HepG2 (cell line): ENCODE measurements around the gene VEGFB. TPM values are rescaled to one million over a fixed set of nuclear protein-coding genes. Genes with fewer than 3 reads are reported as not detected.

ENCODE experiments used
- ATF7 ChIP-seq, 2 experiments: fragments of 450-650 bp in 1 of 2; sonication (generic) in 1 of 2; formaldehyde crosslinking in 1 of 2; IDR thresholded peaks; 2 replicates each; pipeline versions ENCODE4 v1.4.0 to v1.6.1; 2016 to 2020; ENCODE audit warnings: antibody characterized with exemption in 1 of 2, mild to moderate bottlenecking in 1 of 2, missing genetic modification reagents in 1 of 2
- BRCA1 ChIP-seq: sonication (generic); formaldehyde crosslinking; IDR thresholded peaks from 2 replicates; pipeline ENCODE4 v1.4.0; 2020; ENCODE audit warnings: missing genetic modification reagents
- CREM ChIP-seq, 2 experiments: sonication (generic) in 1 of 2; formaldehyde crosslinking in 1 of 2; IDR thresholded peaks; 2 replicates each; pipeline versions ENCODE4 v1.4.0 to v1.6.1; 2016 to 2020; ENCODE audit warnings: antibody characterized with exemption in 1 of 2, mild to moderate bottlenecking in 1 of 2, missing genetic modification reagents in 1 of 2
- GATAD1 ChIP-seq: IDR thresholded peaks from 2 replicates; pipeline ENCODE4 v1.6.1; 2016; ENCODE audit warnings: missing genetic modification reagents, missing compliant biosample characterization
- HHEX ChIP-seq: IDR thresholded peaks from 2 replicates; pipeline ENCODE4 v1.6.1; 2016; ENCODE audit warnings: control low read depth
- ISL2 ChIP-seq: sonication (generic); formaldehyde crosslinking; IDR thresholded peaks from 2 replicates; pipeline ENCODE4 v1.5.0; 2020; ENCODE audit warnings: missing genetic modification reagents
- MAFF ChIP-seq: IDR thresholded peaks from 2 replicates; pipeline ENCODE4 v1.6.1; 2011; ENCODE audit warnings: low read depth, low read length, improper control_type of control experiment
- MED8 ChIP-seq: sonication (generic); formaldehyde crosslinking; IDR thresholded peaks from 2 replicates; pipeline ENCODE4 v1.8.1; 2023; ENCODE audit warnings: mild to moderate bottlenecking, missing genetic modification reagents; ENCODE audit not compliant: insufficient replicate concordance
- MIER2 ChIP-seq: IDR thresholded peaks from 2 replicates; pipeline ENCODE4 v1.6.1; 2016; ENCODE audit warnings: missing biosample characterization, missing genetic modification reagents
- PAX8 ChIP-seq: sonication (generic); formaldehyde crosslinking; IDR thresholded peaks from 2 replicates; pipeline ENCODE4 v1.8.0; 2022; ENCODE audit warnings: mild to moderate bottlenecking, missing genetic modification reagents, borderline replicate concordance
- RBFOX2 ChIP-seq: fragments of 200-400 bp; formaldehyde crosslinking; IDR thresholded peaks from 2 replicates; pipeline ENCODE4 v1.6.1; 2017; ENCODE audit warnings: low read depth, mild to moderate bottlenecking, low read length
- SP2 ChIP-seq: sonication (generic); formaldehyde crosslinking; IDR thresholded peaks from 2 replicates; pipeline ENCODE4 v1.5.1; 2020; ENCODE audit warnings: mild to moderate bottlenecking, missing genetic modification reagents
- ZBTB21 ChIP-seq: sonication (generic); formaldehyde crosslinking; IDR thresholded peaks from 2 replicates; pipeline ENCODE4 v1.4.0; 2020; ENCODE audit warnings: missing genetic modification reagents
- ZNF101 ChIP-seq: sonication (generic); formaldehyde crosslinking; IDR thresholded peaks from 2 replicates; pipeline ENCODE4 v1.4.0; 2020; ENCODE audit warnings: mild to moderate bottlenecking, low read depth, missing genetic modification reagents, borderline replicate concordance
- ZNF235 ChIP-seq: sonication (generic); formaldehyde crosslinking; IDR thresholded peaks from 2 replicates; pipeline ENCODE4 v1.8.1; 2023; ENCODE audit warnings: mild to moderate bottlenecking, missing genetic modification reagents, borderline replicate concordance
- ZNF331 ChIP-seq: sonication (generic); formaldehyde crosslinking; IDR thresholded peaks from 2 replicates; pipeline ENCODE4 v1.4.0; 2020; ENCODE audit warnings: missing genetic modification reagents
- ZNF772 ChIP-seq: sonication (generic); formaldehyde crosslinking; IDR thresholded peaks from 2 replicates; pipeline ENCODE4 v1.5.0; 2020; ENCODE audit warnings: mild to moderate bottlenecking, missing genetic modification reagents
- ZNF780A ChIP-seq: sonication (generic); formaldehyde crosslinking; IDR thresholded peaks from 2 replicates; pipeline ENCODE4 v1.8.0; 2022; ENCODE audit warnings: mild to moderate bottlenecking, missing genetic modification reagents, moderate library complexity
- polyA plus RNA-seq, 8 experiments: library from polyadenylated mRNA; depleted of rRNA in 3 of 8; stranded (reverse) in 7 of 8; unstranded in 1 of 8; fragments of >200 nt; fragmentation: Illumina TruSeq in 4 of 8; extraction: Trizol in 4 of 8; gene quantifications; 2 replicates each; pipeline versions ENCODE4 v1.2.1 to v1.2.3, GENCODE V29; 2011 to 2016; ENCODE audit warnings: low read depth in 4 of 8, missing spikeins in 1 of 8, mixed read lengths in 1 of 8; ENCODE audit not compliant: insufficient read depth in 1 of 8
- total RNA-seq, 5 experiments: library from RNA; depleted of rRNA; stranded (reverse); fragments of >200 nt; fragmentation: Illumina TruSeq; extraction: Trizol; gene quantifications; 2 replicates each; pipeline ENCODE4 v1.2.3, GENCODE V29; 2016; ENCODE audit warnings: low read depth in 1 of 5
- TF ChIP-seq, protein P1 (sequence below): sonication (generic); formaldehyde crosslinking; IDR thresholded peaks from 2 replicates; pipeline ENCODE4 v1.4.0; 2020; ENCODE audit warnings: mild to moderate bottlenecking, missing genetic modification reagents
- TF ChIP-seq, protein P2 (sequence below): sonication (generic); formaldehyde crosslinking; IDR thresholded peaks from 2 replicates; pipeline ENCODE4; 2020; ENCODE audit warnings: missing genetic modification reagents, mild to moderate bottlenecking, borderline replicate concordance
- TF ChIP-seq, protein P3 (sequence below): sonication (generic); formaldehyde crosslinking; IDR thresholded peaks from 2 replicates; pipeline ENCODE4 v1.8.0; 2022; ENCODE audit warnings: missing genetic modification reagents, mild to moderate bottlenecking, inconsistent platforms, borderline replicate concordance
- TF ChIP-seq, protein P4 (sequence below): sonication (generic); formaldehyde crosslinking; IDR thresholded peaks from 2 replicates; pipeline ENCODE4 v1.8.1; 2023; ENCODE audit warnings: mild to moderate bottlenecking, missing genetic modification reagents, borderline replicate concordance
- TF ChIP-seq, protein P5 (sequence below): sonication (generic); formaldehyde crosslinking; IDR thresholded peaks from 2 replicates; pipeline ENCODE4 v1.5.0; 2020; ENCODE audit warnings: mild to moderate bottlenecking, low read depth, missing genetic modification reagents, borderline replicate concordance
- TF ChIP-seq, protein P6 (sequence below): sonication (generic); formaldehyde crosslinking; IDR thresholded peaks from 2 replicates; pipeline ENCODE4 v1.8.0; 2022; ENCODE audit warnings: mild to moderate bottlenecking, missing genetic modification reagents, moderate library complexity

The VEGFB gene
- total and polyA plus RNA-seq, 2 of the 13 experiments (the other 11 are each of a cell fraction or from before 2014, with no cell fraction given): 9.0 to 11.3 TPM

DNA sequence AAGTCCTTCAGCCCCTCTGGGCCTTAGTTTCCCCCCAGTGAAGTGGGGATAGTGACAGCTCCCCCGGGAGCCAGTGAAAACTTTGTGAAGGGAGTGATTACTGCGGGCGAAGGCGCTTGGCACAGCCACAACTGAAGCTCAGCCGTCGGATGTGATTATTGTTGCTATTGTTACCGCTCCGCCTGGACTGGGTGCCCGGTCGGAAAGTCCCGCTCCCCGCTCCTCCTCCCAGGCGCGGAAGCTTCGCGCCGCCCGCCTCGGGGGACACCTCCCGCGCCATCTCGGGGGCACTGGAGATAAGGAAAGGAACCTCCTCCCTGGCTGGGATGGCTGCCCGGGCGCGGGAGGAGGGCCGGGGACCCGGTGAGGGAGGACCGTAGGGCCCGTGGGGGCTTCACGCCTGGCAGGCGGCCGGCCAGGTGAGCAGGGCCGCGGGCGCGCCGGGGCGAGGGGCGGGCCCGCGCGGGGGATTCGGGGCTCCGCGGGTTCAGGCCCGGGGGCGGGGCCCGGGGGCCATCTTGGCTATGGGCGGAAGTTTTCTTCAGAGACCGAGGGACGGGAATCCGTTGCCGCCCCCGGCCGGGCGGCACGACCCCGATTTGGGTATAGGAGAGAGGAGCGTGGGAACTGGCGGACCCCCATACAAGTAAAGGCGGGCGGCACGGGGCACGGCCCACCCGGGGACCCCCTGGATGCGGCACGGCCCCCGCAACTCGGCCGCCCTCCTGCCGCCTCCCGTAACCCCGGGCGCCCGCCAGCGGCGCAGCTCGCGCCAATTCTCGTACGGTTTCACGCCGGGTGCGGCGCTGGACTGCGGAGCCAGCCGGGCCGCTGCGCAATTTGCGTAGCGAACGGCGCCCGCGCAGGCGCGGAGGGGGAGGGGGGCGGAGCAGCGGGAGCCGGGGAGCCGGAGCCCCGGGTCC, 50.8 kb downstream of the VEGFB start, which contains the start of gene GPR137 (continued):
- TF ChIP-seq ATF7 (IDR thresholded peaks at IDR 0.05): no peak
- no peak for TF ChIP-seq ATF7 (CRISPR knock-in tag; IDR thresholded peaks at IDR 0.05)
- peak; percentile 86 for TF ChIP-seq RBFOX2
- TF ChIP-seq PAX8 (CRISPR knock-in tag): no peak
- TF ChIP-seq HHEX (CRISPR knock-in tag): no peak
- TF ChIP-seq, protein P1, sequence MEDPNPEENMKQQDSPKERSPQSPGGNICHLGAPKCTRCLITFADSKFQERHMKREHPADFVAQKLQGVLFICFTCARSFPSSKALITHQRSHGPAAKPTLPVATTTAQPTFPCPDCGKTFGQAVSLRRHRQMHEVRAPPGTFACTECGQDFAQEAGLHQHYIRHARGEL (CRISPR knock-in tag): no peak
- TF ChIP-seq, protein P2, sequence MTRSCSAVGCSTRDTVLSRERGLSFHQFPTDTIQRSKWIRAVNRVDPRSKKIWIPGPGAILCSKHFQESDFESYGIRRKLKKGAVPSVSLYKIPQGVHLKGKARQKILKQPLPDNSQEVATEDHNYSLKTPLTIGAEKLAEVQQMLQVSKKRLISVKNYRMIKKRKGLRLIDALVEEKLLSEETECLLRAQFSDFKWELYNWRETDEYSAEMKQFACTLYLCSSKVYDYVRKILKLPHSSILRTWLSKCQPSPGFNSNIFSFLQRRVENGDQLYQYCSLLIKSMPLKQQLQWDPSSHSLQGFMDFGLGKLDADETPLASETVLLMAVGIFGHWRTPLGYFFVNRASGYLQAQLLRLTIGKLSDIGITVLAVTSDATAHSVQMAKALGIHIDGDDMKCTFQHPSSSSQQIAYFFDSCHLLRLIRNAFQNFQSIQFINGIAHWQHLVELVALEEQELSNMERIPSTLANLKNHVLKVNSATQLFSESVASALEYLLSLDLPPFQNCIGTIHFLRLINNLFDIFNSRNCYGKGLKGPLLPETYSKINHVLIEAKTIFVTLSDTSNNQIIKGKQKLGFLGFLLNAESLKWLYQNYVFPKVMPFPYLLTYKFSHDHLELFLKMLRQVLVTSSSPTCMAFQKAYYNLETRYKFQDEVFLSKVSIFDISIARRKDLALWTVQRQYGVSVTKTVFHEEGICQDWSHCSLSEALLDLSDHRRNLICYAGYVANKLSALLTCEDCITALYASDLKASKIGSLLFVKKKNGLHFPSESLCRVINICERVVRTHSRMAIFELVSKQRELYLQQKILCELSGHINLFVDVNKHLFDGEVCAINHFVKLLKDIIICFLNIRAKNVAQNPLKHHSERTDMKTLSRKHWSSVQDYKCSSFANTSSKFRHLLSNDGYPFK (CRISPR knock-in tag): no peak
- TF ChIP-seq, protein P3, sequence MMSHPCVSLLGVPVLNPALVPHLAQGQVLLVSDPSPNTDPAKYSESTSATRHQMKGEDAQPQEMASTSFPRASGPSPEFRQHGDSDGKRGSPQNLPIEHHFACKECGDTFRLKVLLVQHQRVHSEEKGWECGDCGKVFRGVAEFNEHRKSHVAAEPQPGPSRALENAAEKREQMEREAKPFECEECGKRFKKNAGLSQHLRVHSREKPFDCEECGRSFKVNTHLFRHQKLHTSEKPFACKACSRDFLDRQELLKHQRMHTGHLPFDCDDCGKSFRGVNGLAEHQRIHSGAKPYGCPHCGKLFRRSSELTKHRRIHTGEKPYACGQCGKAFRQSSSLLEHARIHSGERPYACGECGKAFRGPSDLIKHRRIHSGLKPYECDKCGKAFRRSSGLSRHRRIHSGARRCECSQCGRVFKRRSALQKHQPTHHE (CRISPR knock-in tag): no peak
- no peak for TF ChIP-seq CREM (IDR thresholded peaks at IDR 0.05)
- TF ChIP-seq CREM (CRISPR knock-in tag; IDR thresholded peaks at IDR 0.05): no peak
- TF ChIP-seq, protein P4, sequence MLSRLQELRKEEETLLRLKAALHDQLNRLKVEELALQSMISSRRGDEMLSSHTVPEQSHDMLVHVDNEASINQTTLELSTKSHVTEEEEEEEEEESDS (CRISPR knock-in tag): no peak
- TF ChIP-seq ZNF101 (CRISPR knock-in tag): no peak
- peak; percentile 61; the same call in 1 of the 2 replicates for TF ChIP-seq ZNF235 (CRISPR knock-in tag)
- peak; percentile 54; the same call in 1 of the 2 replicates for TF ChIP-seq ZNF772 (CRISPR knock-in tag)
- no peak for TF ChIP-seq MIER2 (CRISPR knock-in tag)
- no peak for TF ChIP-seq MAFF
- TF ChIP-seq ZNF331 (CRISPR knock-in tag): no peak
- TF ChIP-seq ZNF780A (CRISPR knock-in tag): no peak
- TF ChIP-seq BRCA1 (CRISPR knock-in tag): no peak
- no peak for TF ChIP-seq SP2 (CRISPR knock-in tag)
- no peak for TF ChIP-seq ZBTB21 (CRISPR knock-in tag)
- TF ChIP-seq, protein P5, sequence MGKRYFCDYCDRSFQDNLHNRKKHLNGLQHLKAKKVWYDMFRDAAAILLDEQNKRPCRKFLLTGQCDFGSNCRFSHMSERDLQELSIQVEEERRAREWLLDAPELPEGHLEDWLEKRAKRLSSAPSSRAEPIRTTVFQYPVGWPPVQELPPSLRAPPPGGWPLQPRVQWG (CRISPR knock-in tag): no peak
- TF ChIP-seq GATAD1 (CRISPR knock-in tag): peak; percentile 40; the same call in 1 of the 2 replicates
- TF ChIP-seq MED8 (CRISPR knock-in tag): no peak
- TF ChIP-seq, protein P6, sequence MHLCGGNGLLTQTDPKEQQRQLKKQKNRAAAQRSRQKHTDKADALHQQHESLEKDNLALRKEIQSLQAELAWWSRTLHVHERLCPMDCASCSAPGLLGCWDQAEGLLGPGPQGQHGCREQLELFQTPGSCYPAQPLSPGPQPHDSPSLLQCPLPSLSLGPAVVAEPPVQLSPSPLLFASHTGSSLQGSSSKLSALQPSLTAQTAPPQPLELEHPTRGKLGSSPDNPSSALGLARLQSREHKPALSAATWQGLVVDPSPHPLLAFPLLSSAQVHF: no peak
- peak; percentile 21; the same call in 1 of the 2 replicates for TF ChIP-seq ISL2
